GM23248 (cell line): ENCODE results near the gene MYZAP. TPM values are rescaled to one million over a fixed set of nuclear protein-coding genes. Genes with fewer than 3 reads are reported as not detected.

Experiments used
- DNase-seq: peaks from one replicate; pipeline ENCODE4 v3.0.0-alpha.2; 2015
- H2AFZ ChIP-seq: fragments of 200-600 bp; sonication (generic); 2 replicates; pipeline ENCODE4 v1.6.1; 2016; ENCODE audit warnings: antibody characterized with exemption
- H3F3A ChIP-seq: fragments of 200-600 bp; sonication (generic); 2 replicates; pipeline ENCODE4 v1.6.1; 2016; ENCODE audit warnings: mild to moderate bottlenecking, antibody characterized with exemption, mixed run types; ENCODE audit not compliant: insufficient read depth
- H3K27ac ChIP-seq: fragments of 200-600 bp; sonication (generic); 2 replicates; pipeline ENCODE4 v1.5.1; 2016; ENCODE audit warnings: mild to moderate bottlenecking
- H3K27me3 ChIP-seq: fragments of 200-600 bp; sonication (generic); replicated peaks from 2 replicates; pipeline ENCODE4 v1.6.1; 2016; ENCODE audit warnings: mild to moderate bottlenecking; ENCODE audit not compliant: insufficient read depth
- H3K36me3 ChIP-seq: fragments of 200-600 bp; sonication (generic); 2 replicates; pipeline ENCODE4 v1.6.1; 2016; ENCODE audit warnings: low read depth, mild to moderate bottlenecking
- H3K4me1 ChIP-seq: fragments of 200-600 bp; sonication (generic); 2 replicates; pipeline ENCODE4 v1.6.1; 2016; ENCODE audit warnings: mild to moderate bottlenecking; ENCODE audit not compliant: insufficient read depth
- H3K4me2 ChIP-seq: fragments of 200-600 bp; sonication (generic); one replicate; pipeline ENCODE4 v1.6.1; 2016; ENCODE audit warnings: mild to moderate bottlenecking; ENCODE audit not compliant: unreplicated experiment
- H3K4me3 ChIP-seq: fragments of 200-600 bp; sonication (generic); 2 replicates; pipeline ENCODE4 v1.5.1; 2016; ENCODE audit warnings: mild to moderate bottlenecking
- H3K79me2 ChIP-seq: fragments of 200-600 bp; sonication (generic); 2 replicates; pipeline ENCODE4 v1.6.1; 2016; ENCODE audit warnings: mild to moderate bottlenecking; ENCODE audit not compliant: insufficient read depth
- H3K9ac ChIP-seq: fragments of 200-600 bp; sonication (generic); 2 replicates; pipeline ENCODE4 v1.6.1; 2016; ENCODE audit warnings: mild to moderate bottlenecking
- H3K9me2 ChIP-seq: fragments of 200-600 bp; sonication (generic); 2 replicates; pipeline ENCODE4 v1.6.1; 2016; ENCODE audit warnings: mixed run types, mild to moderate bottlenecking, moderate library complexity; ENCODE audit not compliant: insufficient read depth
- H3K9me3 ChIP-seq: fragments of 200-600 bp; sonication (generic); one replicate; pipeline ENCODE4 v1.6.1; 2017; ENCODE audit warnings: low read depth
- H4K20me1 ChIP-seq: fragments of 200-600 bp; sonication (generic); 2 replicates; pipeline ENCODE4 v1.6.0; 2016; ENCODE audit not compliant: insufficient read depth
- EZH2 ChIP-seq: fragments of 200-600 bp; sonication (generic); IDR thresholded peaks from 2 replicates; pipeline ENCODE4 v1.6.1; 2018; ENCODE audit warnings: antibody characterized with exemption, mild to moderate bottlenecking; ENCODE audit not compliant: insufficient read depth, poor library complexity, severe bottlenecking
- EZH2phosphoT487 ChIP-seq: fragments of 200-600 bp; sonication (generic); IDR thresholded peaks from 2 replicates; pipeline ENCODE4 v1.6.1; 2018; ENCODE audit warnings: antibody characterized with exemption, moderate library complexity, mild to moderate bottlenecking, low read depth; ENCODE audit not compliant: insufficient read depth
- WGBS, 2 experiments: methylation state at CpG; one replicate each; pipeline ENCODE4 v1.1.6; 2015 to 2017; ENCODE audit warnings: low lambda C conversion rate in 2 of 2, low coverage in 1 of 2; ENCODE audit errors: missing lambda C conversion rate in 2 of 2; 5-methylcytosine and 5-hydroxymethylcytosine counted together
- in situ Hi-C: fragments of 300-500 bp; cut with MboI; formaldehyde crosslinking; loops from 2 replicates; pipeline ENCODE4 v1.15.0; 2020
- polyA plus RNA-seq: library from polyadenylated mRNA; unstranded; fragments of >200 nt; fragmentation: Nextera tagmentation; extraction: Ambion mirVana; gene quantifications from 2 replicates; pipeline ENCODE4 v1.2.1, GENCODE V29; 2016
- total RNA-seq: library from RNA; depleted of rRNA; stranded (reverse); fragments of >200 nt; shearing (Covaris generic); gene quantifications from 2 replicates; pipeline ENCODE4 v1.2.3, GENCODE V29; 2014

MYZAP gene
- total and polyA plus RNA-seq, 2 experiments from 2014 or later, result 0.11 TPM; not detected in 1

DNA sequence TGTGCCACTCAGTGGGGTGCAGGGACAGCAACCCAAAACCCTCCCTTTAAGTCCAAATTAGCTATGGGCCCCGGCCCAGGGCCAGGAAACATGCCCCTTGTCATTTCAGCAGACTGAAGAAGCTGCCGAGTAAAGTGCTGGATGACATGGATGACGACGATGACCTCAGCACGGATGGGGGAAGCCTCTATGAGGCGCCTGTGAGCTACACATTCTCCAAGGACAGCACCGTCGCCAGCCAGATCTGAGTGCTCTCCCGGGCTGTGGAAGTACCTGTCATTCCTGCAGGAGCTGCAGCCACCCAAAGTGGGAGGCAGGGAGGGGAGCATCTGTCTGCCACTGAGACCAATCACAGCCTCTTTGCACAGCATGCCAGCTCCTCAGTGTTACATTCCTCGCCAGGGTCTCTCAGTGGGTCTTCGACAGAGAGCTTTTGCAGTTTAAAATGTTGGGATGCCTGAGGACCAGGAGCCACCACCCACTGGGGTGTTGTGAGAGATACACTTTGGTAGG, 44.4 kb upstream of the MYZAP start:
- no peak for TF ChIP-seq EZH2
- TF ChIP-seq EZH2phosphoT487, result no peak
- no peak overlapping the region for H3K4me3 ChIP-seq
- H3K4me1 ChIP-seq, result peaks cover 19% of the 10 kb centered on the region
- H3K36me3 ChIP-seq, result no peaks in the 10 kb centered on the region
- H4K20me1 ChIP-seq, result no peaks in the 10 kb centered on the region
- no peaks in the 10 kb centered on the region for H3K9me2 ChIP-seq
- H2AFZ ChIP-seq, result no peak overlapping the region
- no peaks in the 10 kb centered on the region for H3K9me3 ChIP-seq
- H3K27me3 ChIP-seq, result no peaks in the 10 kb centered on the region; the same call in none of the 2 replicates
- H3K27ac ChIP-seq, result no peak overlapping the region
- in situ Hi-C loops, result loop anchor here (25.0 kb wide), 1 partner anchor 1060 kb away; no protein-coding TSS in a partner anchor
- no peak overlapping the region for H3K9ac ChIP-seq
- 78 to 84% methylated on average over 11 of the region's 11 CpGs for WGBS, 2 experiments
- no peaks in the 10 kb centered on the region; the same call in 1 of the 2 replicates for H3F3A ChIP-seq
- H3K79me2 ChIP-seq, result no peaks in the 10 kb centered on the region
- no peak overlapping the region for H3K4me2 ChIP-seq
- no peak for DNase-seq

DNA sequence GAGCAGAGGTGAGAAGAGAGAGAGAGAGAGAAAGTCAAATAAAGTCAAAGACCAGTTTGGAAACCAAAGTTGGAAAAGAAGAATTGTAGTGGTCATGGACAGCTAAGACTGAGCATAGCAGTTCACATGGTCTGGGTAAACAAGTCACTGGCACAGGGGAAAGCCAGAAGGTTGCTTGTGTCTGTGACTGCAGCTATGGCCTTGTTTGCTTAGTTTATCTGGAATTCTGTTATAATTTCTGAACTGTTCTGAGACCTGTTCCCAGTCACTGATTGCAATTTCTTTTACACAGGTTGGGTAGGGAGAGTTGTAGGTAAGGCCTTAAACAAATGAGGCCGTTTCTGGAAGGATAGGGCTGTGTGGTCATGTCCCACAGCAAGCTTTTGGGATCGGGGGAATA, 43.4 kb upstream of the MYZAP start:
- Histone ChIP-seq H3K4me3 (no peak overlapping the region), H3K9me2 (no peaks in the 10 kb centered on the region), H3K9ac (no peak overlapping the region), H3K27me3 (no peaks in the 10 kb centered on the region; the same call in none of the 2 replicates), H3K79me2 (no peaks in the 10 kb centered on the region), H2AFZ (no peak overlapping the region), H3K4me2 (no peak overlapping the region), H3K36me3 (no peaks in the 10 kb centered on the region), H4K20me1 (no peaks in the 10 kb centered on the region), H3K9me3 (no peaks in the 10 kb centered on the region), H3K4me1 (peaks cover 19% of the 10 kb centered on the region), H3F3A (no peaks in the 10 kb centered on the region; the same call in 1 of the 2 replicates), H3K27ac (no peak overlapping the region)
- in situ Hi-C loops, result loop anchor here (25.0 kb wide), 1 partner anchor 1061 kb away; no protein-coding TSS in a partner anchor
- TF ChIP-seq EZH2 (no peak), EZH2phosphoT487 (no peak)
- WGBS, 2 experiments, result 35 to 46% methylated on average over 2 of the region's 2 CpGs
- DNase-seq, result no peak

DNA sequence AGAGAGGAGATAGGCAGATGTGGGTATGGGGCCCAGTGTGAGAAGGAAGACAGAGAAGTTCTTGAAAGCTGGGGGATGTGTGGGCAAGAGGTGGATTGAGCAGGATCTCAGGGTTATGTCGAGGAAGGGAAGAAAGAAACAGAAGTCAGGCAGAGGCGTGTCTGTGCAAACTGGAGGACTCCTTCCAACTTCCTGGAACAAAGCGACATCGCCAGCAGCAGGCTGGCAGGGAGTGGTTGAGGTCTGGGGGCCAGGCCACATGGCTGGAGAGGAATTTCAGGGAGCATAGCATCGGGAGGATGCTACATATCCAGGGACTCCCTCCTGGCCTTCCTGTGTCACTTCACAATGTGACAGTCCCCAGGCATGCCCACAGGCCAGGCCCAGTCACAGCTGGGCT, 42.9 kb upstream of the MYZAP start:
- Histone ChIP-seq H3K36me3 (no peaks in the 10 kb centered on the region), H3K9me2 (no peaks in the 10 kb centered on the region), H3K9ac (no peak overlapping the region), H3K9me3 (no peaks in the 10 kb centered on the region), H3K4me3 (no peak overlapping the region), H3K27ac (no peak overlapping the region), H3K27me3 (no peaks in the 10 kb centered on the region; the same call in 1 of the 2 replicates), H3K4me2 (no peak overlapping the region), H3K79me2 (no peaks in the 10 kb centered on the region), H3F3A (no peaks in the 10 kb centered on the region; the same call in 1 of the 2 replicates), H4K20me1 (no peaks in the 10 kb centered on the region), H2AFZ (no peak overlapping the region), H3K4me1 (peaks cover 19% of the 10 kb centered on the region)
- no peak for TF ChIP-seq EZH2
- no peak for TF ChIP-seq EZH2phosphoT487
- 65 to 70% methylated on average over 5 of the region's 5 CpGs for WGBS, 2 experiments
- no peak for DNase-seq
- in situ Hi-C loops, result loop anchor here (25.0 kb wide), 1 partner anchor 1062 kb away; no protein-coding TSS in a partner anchor

DNA sequence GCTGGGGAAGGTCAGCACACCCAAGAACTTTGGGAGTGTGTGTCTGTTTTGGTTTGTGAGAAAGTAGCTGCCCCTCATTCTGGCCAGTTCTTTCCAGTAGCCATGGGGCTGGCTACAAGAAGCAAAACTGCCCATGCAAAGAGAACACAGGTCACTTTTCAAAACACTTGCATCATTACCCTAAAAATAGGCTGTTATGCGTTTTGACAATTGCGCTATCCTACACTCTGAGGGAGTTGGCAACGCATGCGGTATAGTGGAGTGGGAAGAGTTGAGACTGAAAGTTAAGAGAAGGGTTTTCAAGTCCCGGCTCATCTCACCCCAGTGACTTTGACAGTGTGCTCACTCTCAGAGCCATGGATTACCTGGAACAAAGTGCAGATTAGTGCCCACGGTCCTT, 41.8 kb upstream of the MYZAP start:
- WGBS, 2 experiments, result 79 to 80% methylated on average over 6 of the region's 6 CpGs
- Histone ChIP-seq H3K4me3 (no peak overlapping the region), H3K4me2 (no peak overlapping the region), H3K27ac (no peak overlapping the region), H3F3A (no peaks in the 10 kb centered on the region; the same call in 1 of the 2 replicates), H3K36me3 (no peaks in the 10 kb centered on the region), H3K9me3 (no peaks in the 10 kb centered on the region), H3K4me1 (peaks cover 19% of the 10 kb centered on the region), H4K20me1 (no peaks in the 10 kb centered on the region), H3K9me2 (no peaks in the 10 kb centered on the region), H3K9ac (no peak overlapping the region), H3K27me3 (no peaks in the 10 kb centered on the region), H3K79me2 (no peaks in the 10 kb centered on the region), H2AFZ (no peak overlapping the region)
- in situ Hi-C loops, result loop anchor here (10.0 to 25.0 kb wide), 2 partner anchors 515 to 1063 kb away; partner anchors contain the start of gene ALDH1A2
- DNase-seq, result no peak
- TF ChIP-seq EZH2phosphoT487, result no peak
